ENCODE data around the gene ARHGAP6. TPM values are rescaled to one million over a fixed set of nuclear protein-coding genes. Genes with fewer than 3 reads are reported as not detected.

Gene ARHGAP6
- polyA plus RNA-seq, 4 donors: 14.1 to 18.6 (median 15.7) TPM

GRCh38 chrX:11465648-11466411 is 199.9 kb downstream of the ARHGAP6 start:
- DNase-seq (ENCODE audit: low read depth in 4 of 4, low spot score in 3 of 4): no peak

- no peak for DNase-seq (ENCODE audit: low read depth in 4 of 4, low spot score in 3 of 4)
These were observed 200.8 kb downstream of the ARHGAP6 start for GRCh38 chrX:11464836-11465463.

DNA sequence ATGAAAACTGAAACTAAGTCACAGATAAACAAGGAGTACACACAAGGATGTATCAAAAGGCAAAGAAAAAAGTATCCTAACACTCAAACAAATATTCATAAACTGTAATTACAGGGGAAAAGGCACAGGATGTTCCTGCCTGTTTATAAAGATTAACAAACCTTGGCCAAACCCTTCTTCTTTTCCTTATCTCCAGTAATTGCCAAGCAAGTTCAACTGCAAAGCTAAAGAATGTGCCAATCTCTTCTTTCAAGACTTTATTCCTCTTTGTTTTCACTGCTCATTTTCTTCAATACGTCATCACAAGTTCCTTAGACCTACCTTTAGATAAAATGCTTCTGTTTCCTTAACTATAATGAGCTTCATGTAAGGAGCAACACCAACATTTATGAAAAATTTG is 201.3 kb downstream of the ARHGAP6 start:
- no peak for DNase-seq (ENCODE audit: low read depth in 4 of 4, low spot score in 3 of 4)

DNA sequence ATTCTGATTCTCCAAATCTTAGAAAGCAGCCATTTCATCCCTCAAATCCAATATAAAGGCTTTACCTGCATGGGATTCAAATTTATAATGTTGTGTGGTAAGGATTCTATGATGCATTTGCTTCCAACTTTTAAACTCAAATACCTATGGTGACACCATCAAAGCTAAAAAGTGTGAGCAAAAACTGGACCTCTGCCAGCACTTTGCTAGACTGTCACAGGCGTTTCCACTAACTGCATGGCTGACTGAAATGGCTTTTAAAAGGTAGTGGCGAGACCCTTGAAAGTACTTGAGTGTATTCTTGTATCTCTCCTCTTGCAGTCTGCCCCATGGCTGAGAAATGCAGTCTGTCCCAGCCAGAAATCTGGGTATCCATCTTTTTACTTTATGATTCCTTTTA is 203.1 kb downstream of the ARHGAP6 start:
- no peak for DNase-seq (ENCODE audit: low read depth in 4 of 4, low spot score in 3 of 4)

DNA sequence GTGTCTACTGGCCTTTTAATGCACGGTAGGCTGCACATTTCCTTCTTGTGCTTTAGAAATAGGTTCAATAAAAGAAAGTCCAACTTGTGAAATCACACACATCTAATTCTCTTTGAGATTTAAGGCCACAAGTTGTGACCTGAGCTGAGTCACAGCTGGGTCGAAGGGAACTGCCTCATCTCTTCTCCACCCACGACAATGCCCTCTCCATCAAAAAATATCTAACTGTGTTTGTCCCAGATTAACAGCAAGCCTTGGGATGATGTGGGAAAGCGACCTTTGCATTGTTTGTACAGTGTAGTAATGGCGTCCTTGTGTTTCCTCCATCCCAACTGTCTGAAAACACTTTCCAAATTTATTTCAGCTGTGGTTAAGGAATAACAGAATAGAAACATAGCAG is 203.6 kb downstream of the ARHGAP6 start:
- DNase-seq (ENCODE audit: low read depth in 4 of 4, low spot score in 3 of 4): no peak

DNA sequence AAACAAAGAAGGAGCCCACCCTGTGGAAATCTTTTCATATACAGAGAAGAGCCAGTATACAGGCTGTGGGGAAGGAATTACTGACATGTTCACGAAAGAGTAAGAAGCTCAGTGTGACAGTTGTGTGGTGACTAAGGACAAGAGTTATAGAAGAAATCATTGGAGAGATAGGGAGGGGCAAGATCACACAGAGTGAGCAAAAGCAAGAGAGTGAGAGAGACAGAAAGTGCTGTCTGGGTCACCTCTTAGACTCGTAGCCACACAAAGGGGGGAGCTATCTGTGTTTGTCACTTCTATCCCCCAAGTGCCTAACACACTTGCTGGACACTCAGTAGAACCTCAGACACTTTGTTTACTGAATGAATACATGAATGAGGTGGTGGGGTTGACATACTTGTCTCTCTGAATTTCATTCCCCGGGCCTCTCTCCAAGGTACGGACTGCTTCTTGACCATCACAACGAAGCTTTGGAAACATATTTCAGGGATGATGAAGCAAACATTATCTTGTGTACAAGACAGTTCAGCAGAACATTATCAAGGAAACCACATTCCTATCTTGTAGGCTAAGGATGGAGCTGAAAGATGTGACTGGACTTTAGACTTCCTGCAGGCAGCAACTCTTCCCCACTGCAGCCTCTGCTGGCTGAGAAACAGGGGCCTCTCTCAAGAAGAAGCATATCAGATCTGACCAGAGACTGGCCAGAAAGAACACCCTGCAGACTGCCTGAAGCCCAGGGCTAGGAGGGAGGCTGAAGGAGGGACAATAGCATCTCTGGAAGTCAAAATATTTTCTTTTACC is 204.3 kb downstream of the ARHGAP6 start:
- no peak for DNase-seq (ENCODE audit: low read depth in 4 of 4, low spot score in 3 of 4)

DNA sequence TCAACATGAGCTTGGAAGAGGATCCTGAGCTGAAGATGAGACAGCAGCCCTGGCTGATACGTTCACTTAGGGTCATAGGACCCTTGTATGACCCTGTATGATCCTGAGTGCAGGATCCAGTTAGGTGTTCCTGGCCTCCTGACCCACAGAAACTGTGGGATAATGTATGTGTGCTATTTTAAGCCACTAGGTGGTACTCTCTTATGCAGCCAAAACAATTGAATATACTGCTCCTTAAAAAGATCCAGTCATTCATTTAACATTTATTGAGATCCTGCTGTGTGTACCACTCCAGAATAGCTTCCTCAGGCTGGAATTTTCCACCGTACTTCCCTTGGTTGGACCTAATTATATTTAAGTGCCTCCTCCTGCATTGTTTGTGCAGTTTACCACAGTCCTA is 205.4 kb downstream of the ARHGAP6 start:
- no peak for DNase-seq (ENCODE audit: low read depth in 4 of 4, low spot score in 3 of 4)

- DNase-seq (ENCODE audit: low read depth in 4 of 4, low spot score in 3 of 4): no peak
These were observed 207.6 kb downstream of the ARHGAP6 start for GRCh38 chrX:11458170-11458569.

DNA sequence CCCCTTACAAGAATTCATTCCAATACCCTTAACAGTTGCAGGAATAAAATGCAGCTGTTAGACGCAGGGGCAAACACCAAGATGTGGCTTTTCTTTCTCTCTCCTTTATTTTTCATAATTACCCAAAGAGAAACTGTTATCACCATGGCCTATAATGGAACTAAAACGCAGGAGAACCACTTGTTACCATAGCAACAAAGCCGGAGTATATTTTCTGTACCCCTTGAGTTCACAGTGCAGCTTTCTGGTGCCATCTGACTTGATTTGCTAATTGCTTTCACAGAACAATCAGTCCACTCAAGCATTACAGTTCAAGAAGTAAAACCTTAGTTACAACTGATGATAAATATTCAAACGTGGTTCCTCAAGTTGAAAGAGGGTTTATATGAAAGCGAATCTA is 214.6 kb downstream of the ARHGAP6 start:
- DNase-seq (ENCODE audit: low read depth in 4 of 4, low spot score in 3 of 4): no peak

DNA sequence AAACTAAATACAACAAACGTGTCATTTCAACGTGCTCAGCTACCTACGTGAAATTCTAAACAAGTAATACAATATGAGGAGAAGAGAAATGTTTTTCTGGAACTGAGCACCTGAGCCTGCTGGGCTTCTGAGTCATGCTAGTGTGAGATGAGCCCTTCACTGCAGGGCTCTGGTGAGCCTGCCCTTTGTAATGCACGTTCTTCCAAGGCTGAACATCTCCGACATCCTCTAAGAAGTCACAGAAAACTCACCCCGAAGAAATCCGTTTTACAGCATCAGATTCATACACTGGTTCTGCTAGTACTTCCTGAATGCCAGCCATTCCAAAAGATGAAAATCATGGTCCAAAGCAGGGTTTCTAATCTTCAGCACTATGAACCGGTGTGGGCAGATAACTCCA is 215.4 kb downstream of the ARHGAP6 start:
- DNase-seq (ENCODE audit: low read depth in 4 of 4, low spot score in 3 of 4): no peak

GRCh38 chrX:11449613-11450012 is 216.1 kb downstream of the ARHGAP6 start:
- no peak for DNase-seq (ENCODE audit: low read depth in 4 of 4, low spot score in 3 of 4)

GRCh38 chrX:11447418-11447817 is 218.3 kb downstream of the ARHGAP6 start:
- no peak for DNase-seq (ENCODE audit: low read depth in 4 of 4, low spot score in 3 of 4)

GRCh38 chrX:11446949-11447348 is 218.8 kb downstream of the ARHGAP6 start:
- no peak for DNase-seq (ENCODE audit: low read depth in 4 of 4, low spot score in 3 of 4)

DNA sequence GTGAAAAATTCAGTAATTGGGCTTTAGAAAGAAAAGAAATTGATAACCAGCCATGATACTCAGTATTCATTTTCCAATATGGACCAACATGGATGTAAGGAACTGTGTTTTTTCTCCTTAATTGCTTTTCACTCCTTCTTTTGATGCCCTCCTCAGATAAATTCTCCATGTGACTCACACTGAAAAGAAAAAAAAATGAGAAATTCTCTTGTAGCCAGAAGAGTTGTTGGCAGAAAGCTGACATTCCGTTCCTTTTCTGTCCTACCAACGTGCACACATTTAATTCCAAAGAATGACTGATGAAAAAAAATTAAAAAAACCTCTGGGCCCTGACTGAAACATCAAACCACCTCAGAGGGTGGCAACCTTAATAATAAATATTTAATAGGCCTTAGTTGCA is 219.4 kb downstream of the ARHGAP6 start:
- no peak for DNase-seq (ENCODE audit: low read depth in 4 of 4, low spot score in 3 of 4)

GRCh38 chrX:11445540-11445939 is 220.2 kb downstream of the ARHGAP6 start:
- DNase-seq (ENCODE audit: low read depth in 4 of 4, low spot score in 3 of 4): no peak

DNA sequence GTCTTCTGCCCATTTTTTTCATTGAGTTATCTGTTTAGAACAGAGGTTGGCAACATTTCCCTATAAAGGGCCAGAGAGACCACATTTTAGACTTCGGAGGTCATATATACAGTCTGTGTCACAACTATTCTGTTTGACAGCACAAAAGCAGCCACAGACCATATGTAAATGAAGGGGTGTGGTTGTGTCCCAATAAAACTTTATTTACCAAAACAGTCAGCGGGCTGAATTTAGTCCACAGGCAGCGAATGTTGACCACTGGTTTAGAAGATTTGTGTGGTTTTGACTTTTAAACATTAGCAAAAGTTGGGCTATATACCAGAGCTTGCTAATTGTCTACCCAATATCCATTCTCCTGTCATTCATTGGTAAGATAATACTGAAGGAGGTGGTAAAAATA is 221.7 kb downstream of the ARHGAP6 start:
- no peak for DNase-seq (ENCODE audit: low read depth in 4 of 4, low spot score in 3 of 4)

GRCh38 chrX:11439846-11440245 is 225.9 kb downstream of the ARHGAP6 start:
- no peak for DNase-seq (ENCODE audit: low read depth in 4 of 4, low spot score in 3 of 4)

DNA sequence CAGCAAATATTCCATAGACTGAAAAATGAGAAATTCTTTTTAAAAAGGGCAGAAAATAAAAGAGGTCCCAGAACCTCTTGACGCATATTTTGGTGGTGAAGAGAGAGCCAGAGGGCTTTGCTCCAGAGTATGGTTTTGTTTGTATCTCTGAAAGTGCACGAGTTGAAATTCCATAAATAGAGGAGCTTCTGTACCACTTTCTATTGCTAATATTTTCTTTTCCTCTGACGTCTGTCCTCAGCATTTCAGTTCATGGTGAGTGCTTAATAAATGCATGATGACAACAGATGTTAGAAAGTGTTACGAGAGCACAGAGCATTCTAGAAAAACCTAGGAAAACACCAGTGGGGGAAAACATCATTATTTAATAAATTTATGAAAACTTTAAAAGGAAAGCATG is 227.0 kb downstream of the ARHGAP6 start:
- no peak for DNase-seq (ENCODE audit: low read depth in 4 of 4, low spot score in 3 of 4)

GRCh38 chrX:11438380-11438723 is 227.4 kb downstream of the ARHGAP6 start:
- DNase-seq (ENCODE audit: low read depth in 4 of 4, low spot score in 3 of 4): no peak

- DNase-seq (ENCODE audit: low read depth in 4 of 4, low spot score in 3 of 4): no peak
These were observed 227.9 kb downstream of the ARHGAP6 start for GRCh38 chrX:11437642-11438379.

DNA sequence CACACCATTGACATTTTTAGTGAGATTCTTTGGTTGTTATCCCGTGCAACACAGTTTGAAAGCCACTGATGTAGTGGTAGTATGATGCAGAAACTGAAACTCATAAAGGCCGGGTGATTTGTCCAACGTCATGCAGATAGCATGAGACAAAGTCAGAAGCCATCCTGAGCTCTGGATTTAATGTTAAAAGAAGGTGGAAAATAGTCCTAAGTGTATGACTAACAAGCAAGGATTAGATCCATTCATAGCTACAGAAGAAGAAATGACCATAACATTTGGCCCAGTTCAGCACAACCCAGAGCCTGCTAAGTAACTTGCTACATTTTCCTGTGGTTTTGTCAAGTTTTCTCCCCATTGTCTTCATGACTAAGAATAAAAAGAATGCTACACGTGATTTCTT is 230.2 kb downstream of the ARHGAP6 start:
- DNase-seq (ENCODE audit: low read depth in 4 of 4, low spot score in 3 of 4): no peak

Measured in right renal pelvis (tissue), 4 donors.